Central memory CD4-positive, alpha-beta T cell (primary cell): ENCODE data around the gene DLL1.

Experiments
- DNase-seq: peaks from one replicate; pipeline ENCODE4 v3.0.0; 2022

The DLL1 gene

GRCh38 chr6:170294813-170295509 is 4.1 kb upstream of the DLL1 start:
- DNase-seq = no peak

GRCh38 chr6:170294298-170294730 is 3.4 kb upstream of the DLL1 start:
- no peak for DNase-seq

- DNase-seq = no peak
These were observed 2.7 kb upstream of the DLL1 start for GRCh38 chr6:170293341-170294231.

GRCh38 chr6:170292407-170293158 is 1.7 kb upstream of the DLL1 start:
- DNase-seq = no peak

GRCh38 chr6:170292111-170292406 is 1.2 kb upstream of the DLL1 start:
- DNase-seq = no peak

GRCh38 chr6:170291271-170292110 is 613 bp upstream of the DLL1 start:
- peak; percentile 32 for DNase-seq

GRCh38 chr6:170289951-170290295 is 955 bp downstream of the DLL1 start:
- no peak for DNase-seq

GRCh38 chr6:170289180-170289931 is 1.5 kb downstream of the DLL1 start:
- DNase-seq = peak; percentile 19

- peak; percentile 20 for DNase-seq
These were observed 2.1 kb downstream of the DLL1 start for GRCh38 chr6:170288852-170289179.

GRCh38 chr6:170288091-170288631 is 2.7 kb downstream of the DLL1 start:
- no peak for DNase-seq

GRCh38 chr6:170287371-170287876 is 3.5 kb downstream of the DLL1 start:
- DNase-seq = no peak

GRCh38 chr6:170286934-170287265 is 4.0 kb downstream of the DLL1 start:
- DNase-seq = no peak

GRCh38 chr6:170286246-170286933 is 4.5 kb downstream of the DLL1 start:
- DNase-seq = no peak

GRCh38 chr6:170285482-170285881 is 5.4 kb downstream of the DLL1 start:
- DNase-seq = no peak

- DNase-seq = no peak
These were observed 5.9 kb downstream of the DLL1 start for GRCh38 chr6:170284866-170285469.

GRCh38 chr6:170284126-170284773 is 6.6 kb downstream of the DLL1 start:
- no peak for DNase-seq

GRCh38 chr6:170283212-170284081 is 7.4 kb downstream of the DLL1 start:
- DNase-seq = no peak

GRCh38 chr6:170282512-170283158 is 8.2 kb downstream of the DLL1 start:
- no peak for DNase-seq
